HG02943 (cell line): ENCODE data around the gene FUBP1.
"Not testable (repeated sequence)": the region's sequence is repeated elsewhere in the genome, so short reads cannot be mapped to it uniquely, and the experiment has no call there.

Experiments
- ATAC-seq: cut with Tn5 transposase; IDR thresholded peaks from one replicate; pipeline ENCODE4 v1.9.1; 2021; ENCODE audit warnings: mild to moderate bottlenecking, low read depth, moderate library complexity; ENCODE audit not compliant: unreplicated experiment

Gene FUBP1

GRCh38 chr1:77950873-77951272, 28.0 kb downstream of the FUBP1 start:
- no peak for ATAC-seq

GRCh38 chr1:77948841-77949424, 29.9 kb downstream of the FUBP1 start:
- ATAC-seq, result no peak

- ATAC-seq, result no peak
These were observed 33.5 kb downstream of the FUBP1 start for GRCh38 chr1:77945345-77945744.

DNA sequence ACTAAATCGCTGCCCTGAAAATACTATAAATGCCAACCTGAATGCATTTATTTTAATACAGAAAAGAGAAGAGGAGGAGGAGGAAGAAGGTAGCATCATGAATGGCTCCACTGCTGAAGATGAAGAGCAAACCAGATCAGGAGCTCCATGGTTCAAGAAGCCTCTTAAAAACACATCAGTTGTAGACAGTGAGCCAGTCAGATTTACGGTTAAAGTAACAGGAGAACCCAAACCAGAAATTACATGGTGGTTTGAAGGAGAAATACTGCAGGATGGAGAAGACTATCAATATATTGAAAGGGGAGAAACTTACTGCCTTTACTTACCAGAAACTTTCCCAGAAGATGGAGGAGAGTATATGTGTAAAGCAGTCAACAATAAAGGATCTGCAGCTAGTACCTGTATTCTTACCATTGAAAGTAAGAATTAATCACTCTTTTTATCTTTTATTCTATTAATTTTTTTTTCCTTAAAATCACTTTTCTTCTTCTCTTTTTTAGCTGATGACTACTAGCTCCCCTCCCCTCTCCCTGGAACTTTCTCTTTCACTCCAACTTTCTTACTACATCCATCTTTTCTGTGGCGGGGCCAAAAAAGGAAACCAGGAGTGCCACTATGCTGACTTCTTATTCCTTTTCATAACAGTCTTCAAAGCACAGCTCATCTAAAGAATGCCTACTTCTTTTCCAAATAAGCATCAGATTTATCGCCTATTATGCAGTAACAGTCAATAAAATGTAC, 36.3 kb downstream of the FUBP1 start:
- ATAC-seq, result no peak

DNA sequence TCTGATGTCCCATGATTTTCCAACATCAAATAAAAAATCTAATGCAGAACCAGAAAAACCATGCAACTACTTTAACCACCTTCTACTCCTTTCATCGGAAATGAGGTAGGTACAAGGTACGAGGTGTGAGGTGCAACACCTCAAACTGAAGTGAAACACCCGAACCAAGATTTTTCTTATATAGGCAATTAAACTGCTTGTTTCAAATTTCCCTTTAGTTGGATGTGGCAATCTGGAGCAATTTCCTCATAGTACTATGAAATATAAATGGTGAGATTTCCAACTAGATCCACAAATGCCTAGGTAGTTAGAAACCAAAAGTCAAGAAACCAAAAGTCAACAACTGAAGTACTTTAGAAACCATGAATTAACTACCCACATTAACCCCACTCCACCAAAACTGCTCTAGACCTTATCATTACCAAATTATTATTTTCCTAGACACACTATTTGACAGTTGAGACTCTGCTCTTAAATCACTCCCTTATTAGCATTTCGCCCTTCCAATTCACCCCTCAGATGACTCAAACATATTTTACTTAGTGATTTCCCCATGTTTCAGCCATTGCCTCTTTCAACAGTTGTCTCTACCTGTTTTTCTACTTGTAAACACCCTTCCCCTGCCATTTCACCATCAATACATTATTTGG, 37.8 kb downstream of the FUBP1 start:
- ATAC-seq, result no peak

DNA sequence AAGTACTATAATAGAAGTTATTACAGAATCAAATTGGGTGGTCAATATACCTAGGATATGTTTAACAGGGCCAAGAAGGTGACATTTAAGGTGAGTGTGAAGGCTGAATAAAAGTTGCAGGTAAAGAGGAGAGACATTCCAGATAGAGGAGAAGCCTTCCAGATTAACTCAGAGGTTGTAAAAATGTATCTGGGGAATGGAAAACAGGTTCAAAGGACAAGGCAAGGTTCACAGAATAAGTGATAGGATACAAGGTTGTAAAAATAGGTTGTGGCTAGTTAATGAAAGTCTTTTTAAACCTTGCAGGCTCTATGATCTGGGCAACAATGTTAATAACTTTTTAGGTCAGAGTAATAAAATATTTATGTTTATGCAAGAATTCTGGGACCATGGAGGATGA, 40.2 kb downstream of the FUBP1 start:
- no peak for ATAC-seq

GRCh38 chr1:77929806-77930205, 49.1 kb downstream of the FUBP1 start:
- ATAC-seq, result no peak

- no peak for ATAC-seq
These were observed 51.5 kb downstream of the FUBP1 start for GRCh38 chr1:77927414-77927813.

DNA sequence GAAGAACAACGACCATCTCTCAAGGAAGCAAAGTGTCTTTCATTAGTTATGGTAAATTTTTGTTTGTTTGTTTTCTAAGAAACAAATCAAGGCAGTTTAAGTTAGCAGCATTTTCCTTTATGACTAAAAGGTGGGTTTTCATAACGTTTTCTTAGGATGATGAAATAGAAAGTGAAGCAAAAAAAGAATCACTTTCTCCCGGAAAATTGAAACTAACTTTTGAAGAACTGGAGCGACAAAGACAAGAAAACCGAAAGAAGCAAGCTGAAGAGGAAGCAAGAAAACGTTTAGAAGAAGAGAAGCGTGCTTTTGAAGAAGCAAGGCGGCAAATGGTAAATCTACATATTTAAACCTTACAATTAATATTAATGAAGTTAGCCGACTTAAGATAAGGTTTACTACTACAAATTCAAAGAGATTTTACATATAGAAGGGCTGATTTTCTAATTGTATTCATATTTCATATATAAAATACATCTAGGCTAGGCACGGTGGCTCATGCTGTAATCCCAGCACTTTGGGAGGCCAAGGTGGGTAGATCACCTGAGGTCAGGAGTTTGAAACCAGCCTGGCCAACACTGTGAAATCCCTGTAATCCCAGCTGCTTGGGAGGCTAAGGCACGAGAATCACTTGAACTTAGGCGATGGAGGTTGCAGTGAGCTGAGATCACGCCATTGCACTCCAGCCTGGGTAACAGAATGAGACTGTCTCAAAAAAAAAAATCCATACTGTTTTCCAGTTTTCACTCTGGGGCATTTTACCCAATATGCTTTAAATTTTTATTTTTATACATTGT, 52.1 kb downstream of the FUBP1 start:
- ATAC-seq, result no peak

- no peak for ATAC-seq
These were observed 52.9 kb downstream of the FUBP1 start for GRCh38 chr1:77925956-77926355.

DNA sequence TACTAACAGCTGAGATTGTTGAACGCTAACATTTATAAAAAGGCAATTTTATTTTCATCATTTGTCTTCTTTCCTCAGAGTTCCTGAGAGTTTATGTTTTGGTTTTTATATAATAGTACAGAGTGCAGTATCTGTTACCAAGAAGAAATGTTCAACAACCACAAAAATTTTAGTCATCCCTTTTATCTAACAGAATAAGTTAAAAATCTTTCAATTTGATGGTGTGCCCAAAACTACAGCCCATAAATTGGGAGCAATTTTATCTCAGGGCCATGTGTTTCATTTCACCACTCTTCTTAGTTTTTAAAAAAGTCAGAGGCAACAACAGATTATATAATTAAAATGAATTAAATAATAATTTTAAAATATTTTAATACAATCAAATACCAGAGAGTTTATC, 53.4 kb downstream of the FUBP1 start:
- no peak for ATAC-seq

GRCh38 chr1:77918918-77919317, 60.0 kb downstream of the FUBP1 start:
- ATAC-seq, result not testable (repeated sequence)

- no peak for ATAC-seq
These were observed 68.8 kb downstream of the FUBP1 start for GRCh38 chr1:77910116-77910515.

GRCh38 chr1:77906624-77907023, 72.2 kb downstream of the FUBP1 start:
- ATAC-seq, result no peak

- no peak for ATAC-seq
These were observed 72.8 kb downstream of the FUBP1 start for GRCh38 chr1:77906019-77906545.

DNA sequence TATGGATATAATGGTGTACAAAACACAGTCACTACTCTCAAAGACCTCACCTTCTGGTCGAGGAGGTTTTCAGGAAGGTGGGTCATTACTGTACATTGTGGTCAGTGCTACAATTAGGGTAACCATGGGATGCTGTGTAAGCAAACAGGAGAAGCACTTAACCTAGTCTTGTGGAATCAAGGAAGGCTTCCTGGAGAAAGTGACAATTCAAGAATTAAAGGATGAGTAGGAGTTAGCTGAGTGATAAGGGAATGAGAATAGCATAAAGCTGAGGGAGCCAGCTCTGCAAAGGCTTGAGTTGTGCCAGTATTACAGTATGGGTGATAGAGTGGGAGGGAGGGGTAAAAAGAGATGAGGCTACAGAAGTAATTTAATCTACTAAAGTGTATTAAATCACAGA, 73.3 kb downstream of the FUBP1 start:
- ATAC-seq, result no peak

GRCh38 chr1:77900687-77901293, 78.1 kb downstream of the FUBP1 start:
- no peak for ATAC-seq

- ATAC-seq, result no peak
These were observed 79.1 kb downstream of the FUBP1 start for GRCh38 chr1:77899647-77900320.
